ENCODE data around the gene CMYA5. TPM values are rescaled to one million over a fixed set of nuclear protein-coding genes. Genes with fewer than 3 reads are reported as not detected.

CMYA5 gene
- total and polyA plus RNA-seq, 9 donors = 13.7 to 65.6 (median 41.5) TPM

DNA sequence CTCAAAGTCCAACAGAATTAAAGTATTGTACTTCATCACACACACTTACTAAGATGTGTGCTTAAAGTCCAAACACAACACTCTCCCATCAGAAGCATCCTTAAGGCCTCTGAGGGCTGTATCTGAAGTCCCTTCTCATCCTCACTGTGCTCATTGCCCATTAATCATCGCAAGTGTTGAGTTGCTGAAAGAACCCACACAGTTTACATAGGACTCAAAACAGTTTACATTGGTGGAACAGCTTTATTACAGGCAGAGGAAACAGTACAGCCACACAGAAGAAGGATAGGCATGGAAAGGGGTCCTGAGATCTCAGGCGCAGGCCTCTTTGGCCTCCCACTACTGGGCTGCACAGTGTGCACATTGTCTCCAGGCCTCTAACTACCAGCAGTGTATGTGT, 113.4 kb downstream of the CMYA5 start:
- no peak overlapping the region for H3K4me3 ChIP-seq
- H3K9me3 ChIP-seq = no peaks in the 10 kb centered on the region
- H3K4me1 ChIP-seq (ENCODE audit: insufficient read depth) = peaks cover 7% of the 10 kb centered on the region
- 73 to 95% (median 94%) methylated on average over 2 of the region's 2 CpGs for whole genome bisulfite sequencing, 3 donors
- intact Hi-C loops (cut with DNase I) = no loop called here
- no peak overlapping the region for H3K27ac ChIP-seq
- H3K36me3 ChIP-seq = no peaks in the 10 kb centered on the region
- DNase-seq = no peak
- TF ChIP-seq EP300 (IDR thresholded peaks at IDR 0.05) (no peak), POLR2A (IDR thresholded peaks at IDR 0.05) (no peak)
- TF ChIP-seq, protein P1, sequence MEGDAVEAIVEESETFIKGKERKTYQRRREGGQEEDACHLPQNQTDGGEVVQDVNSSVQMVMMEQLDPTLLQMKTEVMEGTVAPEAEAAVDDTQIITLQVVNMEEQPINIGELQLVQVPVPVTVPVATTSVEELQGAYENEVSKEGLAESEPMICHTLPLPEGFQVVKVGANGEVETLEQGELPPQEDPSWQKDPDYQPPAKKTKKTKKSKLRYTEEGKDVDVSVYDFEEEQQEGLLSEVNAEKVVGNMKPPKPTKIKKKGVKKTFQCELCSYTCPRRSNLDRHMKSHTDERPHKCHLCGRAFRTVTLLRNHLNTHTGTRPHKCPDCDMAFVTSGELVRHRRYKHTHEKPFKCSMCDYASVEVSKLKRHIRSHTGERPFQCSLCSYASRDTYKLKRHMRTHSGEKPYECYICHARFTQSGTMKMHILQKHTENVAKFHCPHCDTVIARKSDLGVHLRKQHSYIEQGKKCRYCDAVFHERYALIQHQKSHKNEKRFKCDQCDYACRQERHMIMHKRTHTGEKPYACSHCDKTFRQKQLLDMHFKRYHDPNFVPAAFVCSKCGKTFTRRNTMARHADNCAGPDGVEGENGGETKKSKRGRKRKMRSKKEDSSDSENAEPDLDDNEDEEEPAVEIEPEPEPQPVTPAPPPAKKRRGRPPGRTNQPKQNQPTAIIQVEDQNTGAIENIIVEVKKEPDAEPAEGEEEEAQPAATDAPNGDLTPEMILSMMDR (IDR thresholded peaks at IDR 0.05) = no peak
- no peaks in the 10 kb centered on the region for H3K27me3 ChIP-seq

GRCh38 chr5:79806741-79807140, 117.1 kb downstream of the CMYA5 start:
- Histone ChIP-seq H3K9me3 (no peaks in the 10 kb centered on the region), H3K36me3 (no peaks in the 10 kb centered on the region), H3K4me3 (no peak overlapping the region), H3K27me3 (no peaks in the 10 kb centered on the region), H3K4me1 (ENCODE audit: insufficient read depth) (no peaks in the 10 kb centered on the region), H3K27ac (no peak overlapping the region)
- intact Hi-C loops (cut with DNase I) = no loop called here
- WGBS, 3 donors = 34 to 42% (median 38%) methylated on average over 3 of the region's 3 CpGs
- TF ChIP-seq POLR2A (IDR thresholded peaks at IDR 0.05) (no peak), EP300 (IDR thresholded peaks at IDR 0.05) (no peak)
- TF ChIP-seq, protein P1 (IDR thresholded peaks at IDR 0.05) = no peak
- DNase-seq = no peak

DNA sequence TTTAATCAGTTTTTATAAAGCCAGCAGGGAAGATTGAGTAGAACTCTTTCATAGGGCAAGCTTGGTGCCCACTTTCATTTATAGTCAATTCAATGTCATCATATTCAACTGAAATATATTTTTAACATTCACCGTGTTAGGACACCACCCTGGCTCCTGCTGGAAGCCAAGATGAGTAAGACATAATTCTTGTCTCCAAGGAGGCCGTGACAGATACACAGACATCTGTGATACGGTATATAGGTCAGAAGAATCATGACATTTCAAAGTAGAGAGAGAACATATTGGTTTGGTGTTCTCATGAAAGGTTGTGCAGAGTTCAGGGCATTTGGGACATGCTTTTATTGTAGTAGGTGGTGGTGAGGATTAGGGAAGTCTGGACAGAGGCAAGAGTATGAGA, 120.1 kb downstream of the CMYA5 start:
- no peak overlapping the region for H3K27ac ChIP-seq
- H3K4me1 ChIP-seq (ENCODE audit: insufficient read depth) = no peaks in the 10 kb centered on the region
- WGBS, 3 donors = 51 to 82% (median 80%) methylated on average over 3 of the region's 3 CpGs
- no peaks in the 10 kb centered on the region for H3K36me3 ChIP-seq
- no peak for DNase-seq
- intact Hi-C loops (cut with DNase I) = no loop called here
- peaks cover 5% of the 10 kb centered on the region for H3K27me3 ChIP-seq
- no peaks in the 10 kb centered on the region for H3K9me3 ChIP-seq
- TF ChIP-seq POLR2A (IDR thresholded peaks at IDR 0.05) (no peak), EP300 (IDR thresholded peaks at IDR 0.05) (no peak)
- TF ChIP-seq, protein P1 (IDR thresholded peaks at IDR 0.05) = no peak
- no peak overlapping the region for H3K4me3 ChIP-seq

- no peak for DNase-seq
- H3K27ac ChIP-seq = no peak overlapping the region
- TF ChIP-seq, protein P1 (IDR thresholded peaks at IDR 0.05) = no peak
- TF ChIP-seq POLR2A (IDR thresholded peaks at IDR 0.05) (no peak), EP300 (IDR thresholded peaks at IDR 0.05) (no peak)
- no peaks in the 10 kb centered on the region for H3K9me3 ChIP-seq
- H3K27me3 ChIP-seq = peaks cover 5% of the 10 kb centered on the region
- 81 to 92% (median 92%) methylated on average over 2 of the region's 2 CpGs for WGBS, 3 donors
- no peak overlapping the region for H3K4me3 ChIP-seq
- no peaks in the 10 kb centered on the region for H3K4me1 ChIP-seq (ENCODE audit: insufficient read depth)
- no peaks in the 10 kb centered on the region for H3K36me3 ChIP-seq
- intact Hi-C loops (cut with DNase I) = no loop called here
These were observed 121.4 kb downstream of the CMYA5 start for GRCh38 chr5:79811081-79811480.

All from ovary (tissue), 9 donors.